Breast epithelium (tissue), 3 donors: ENCODE results near the gene FNDC3A.

Experiments
- POLR2A ChIP-seq: fragments of 450-650 bp; IDR thresholded peaks from one replicate; pipeline ENCODE4 v1.6.1; 2016; ENCODE audit warnings: antibody characterized with exemption, mild to moderate bottlenecking, moderate library complexity
- POLR2AphosphoS5 ChIP-seq, 3 donors: sonication (generic); formaldehyde crosslinking; IDR thresholded peaks; one replicate each; pipeline ENCODE4 v1.6.1; 2017; ENCODE audit warnings: antibody characterized with exemption in 3 of 3
- TF ChIP-seq, protein P1 (sequence below), 3 donors: fragments of 450-650 bp; IDR thresholded peaks; one replicate each; pipeline ENCODE4 v1.5.1; 2016 to 2017; ENCODE audit warnings: antibody characterized with exemption in 3 of 3, mild to moderate bottlenecking in 3 of 3, moderate library complexity in 3 of 3

DNA sequence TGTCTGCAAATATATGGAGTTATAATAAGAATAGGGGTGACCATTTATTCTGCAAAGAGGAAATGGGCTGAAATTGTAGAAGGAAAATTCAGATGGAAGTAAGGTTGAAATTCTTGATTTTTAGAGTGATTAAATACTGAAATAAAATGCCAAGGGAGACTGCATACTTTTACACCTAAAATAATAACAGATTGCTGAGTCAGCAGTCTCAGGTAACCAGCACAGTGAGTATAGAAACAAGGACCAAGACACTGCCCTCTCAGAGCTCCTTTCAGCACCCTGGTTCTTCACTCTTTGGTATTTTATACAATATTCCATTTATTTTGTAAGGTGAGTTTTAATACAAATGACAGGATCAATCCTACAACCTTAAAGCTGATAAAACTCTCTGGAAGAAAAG, 195.6 kb downstream of the FNDC3A start:
- TF ChIP-seq, protein P1, sequence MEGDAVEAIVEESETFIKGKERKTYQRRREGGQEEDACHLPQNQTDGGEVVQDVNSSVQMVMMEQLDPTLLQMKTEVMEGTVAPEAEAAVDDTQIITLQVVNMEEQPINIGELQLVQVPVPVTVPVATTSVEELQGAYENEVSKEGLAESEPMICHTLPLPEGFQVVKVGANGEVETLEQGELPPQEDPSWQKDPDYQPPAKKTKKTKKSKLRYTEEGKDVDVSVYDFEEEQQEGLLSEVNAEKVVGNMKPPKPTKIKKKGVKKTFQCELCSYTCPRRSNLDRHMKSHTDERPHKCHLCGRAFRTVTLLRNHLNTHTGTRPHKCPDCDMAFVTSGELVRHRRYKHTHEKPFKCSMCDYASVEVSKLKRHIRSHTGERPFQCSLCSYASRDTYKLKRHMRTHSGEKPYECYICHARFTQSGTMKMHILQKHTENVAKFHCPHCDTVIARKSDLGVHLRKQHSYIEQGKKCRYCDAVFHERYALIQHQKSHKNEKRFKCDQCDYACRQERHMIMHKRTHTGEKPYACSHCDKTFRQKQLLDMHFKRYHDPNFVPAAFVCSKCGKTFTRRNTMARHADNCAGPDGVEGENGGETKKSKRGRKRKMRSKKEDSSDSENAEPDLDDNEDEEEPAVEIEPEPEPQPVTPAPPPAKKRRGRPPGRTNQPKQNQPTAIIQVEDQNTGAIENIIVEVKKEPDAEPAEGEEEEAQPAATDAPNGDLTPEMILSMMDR (IDR thresholded peaks at IDR 0.05) = no peak
- TF ChIP-seq POLR2A (no peak), POLR2AphosphoS5 (IDR thresholded peaks at IDR 0.05) (no peak)
